GF-D8 (cell line): Measurements from ENCODE around the gene PROM2.

Experiments
- DNase-seq: peaks from one replicate; lab custom pipeline; 2025; lab: John Stamatoyannopoulos, UW

Gene PROM2

GRCh38 chr2:95307878-95308277 lies 33.6 kb downstream of the PROM2 start:
- DNase-seq = no peak

DNA sequence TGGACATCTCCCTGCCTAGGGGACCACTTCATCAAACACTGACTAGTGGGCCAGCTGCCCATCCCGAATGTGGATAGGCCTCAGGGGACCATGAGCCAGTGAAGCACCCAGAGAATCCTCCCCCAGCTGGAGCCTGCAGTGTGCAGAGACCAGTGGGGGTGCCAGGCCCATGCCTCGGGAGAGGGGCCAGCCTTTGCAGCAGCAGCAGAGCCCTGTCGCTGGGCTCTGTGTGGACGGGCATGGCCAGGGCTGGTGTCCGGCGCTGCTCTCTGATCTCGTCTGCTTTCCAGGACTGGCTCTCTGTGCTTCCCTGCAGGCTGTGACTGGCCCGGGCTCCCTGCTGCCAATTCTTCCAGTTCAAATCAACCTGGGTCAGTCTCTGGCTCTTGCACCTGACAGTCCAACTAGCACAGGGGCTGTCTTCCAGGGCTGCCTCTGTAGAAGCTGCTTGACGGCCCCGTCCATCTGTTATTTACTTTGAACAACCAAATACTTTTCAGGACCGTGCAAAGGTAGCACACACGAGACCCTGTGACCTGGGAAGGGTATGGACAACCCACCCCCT lies 34.3 kb downstream of the PROM2 start:
- DNase-seq = no peak

GRCh38 chr2:95309599-95309998 lies 35.4 kb downstream of the PROM2 start:
- DNase-seq = no peak

DNA sequence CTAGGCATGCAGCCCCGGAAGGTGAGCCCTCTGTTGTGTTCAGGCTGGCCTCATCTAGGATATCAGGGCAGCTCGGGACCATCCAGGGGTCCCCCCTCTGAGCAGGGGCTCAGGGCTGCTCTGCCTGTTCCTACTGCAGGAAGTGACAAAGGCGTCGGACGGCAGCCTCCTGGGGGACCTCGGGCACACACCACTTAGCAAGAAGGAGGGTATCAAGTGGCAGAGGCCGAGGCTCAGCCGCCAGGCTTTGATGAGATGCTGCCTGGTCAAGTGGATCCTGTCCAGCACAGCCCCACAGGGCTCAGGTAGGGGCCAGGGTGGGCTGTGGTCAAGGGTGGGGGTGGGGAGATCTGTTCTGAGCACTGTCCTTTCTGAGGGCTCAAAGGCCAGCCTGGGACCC lies 36.0 kb downstream of the PROM2 start:
- no peak for DNase-seq

DNA sequence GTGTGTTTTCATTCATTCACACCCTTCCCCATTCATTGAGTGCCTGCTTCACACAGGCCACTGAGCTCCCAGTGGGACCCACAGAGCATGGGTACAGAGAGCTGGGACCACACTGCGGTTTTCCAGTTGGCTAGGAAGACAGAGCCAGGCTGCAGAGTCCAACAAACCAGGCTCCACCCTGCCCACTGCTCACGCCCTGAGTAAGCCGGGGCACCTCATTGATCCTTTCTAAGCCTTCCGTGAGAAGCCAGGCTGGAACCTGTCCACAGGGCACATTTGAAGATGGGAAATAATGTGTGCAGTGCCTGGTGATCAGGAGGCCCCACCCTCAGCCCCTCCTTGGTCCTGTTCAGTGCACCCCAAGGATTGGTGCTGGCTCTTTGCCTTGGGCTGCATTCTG lies 36.4 kb downstream of the PROM2 start:
- DNase-seq = no peak

DNA sequence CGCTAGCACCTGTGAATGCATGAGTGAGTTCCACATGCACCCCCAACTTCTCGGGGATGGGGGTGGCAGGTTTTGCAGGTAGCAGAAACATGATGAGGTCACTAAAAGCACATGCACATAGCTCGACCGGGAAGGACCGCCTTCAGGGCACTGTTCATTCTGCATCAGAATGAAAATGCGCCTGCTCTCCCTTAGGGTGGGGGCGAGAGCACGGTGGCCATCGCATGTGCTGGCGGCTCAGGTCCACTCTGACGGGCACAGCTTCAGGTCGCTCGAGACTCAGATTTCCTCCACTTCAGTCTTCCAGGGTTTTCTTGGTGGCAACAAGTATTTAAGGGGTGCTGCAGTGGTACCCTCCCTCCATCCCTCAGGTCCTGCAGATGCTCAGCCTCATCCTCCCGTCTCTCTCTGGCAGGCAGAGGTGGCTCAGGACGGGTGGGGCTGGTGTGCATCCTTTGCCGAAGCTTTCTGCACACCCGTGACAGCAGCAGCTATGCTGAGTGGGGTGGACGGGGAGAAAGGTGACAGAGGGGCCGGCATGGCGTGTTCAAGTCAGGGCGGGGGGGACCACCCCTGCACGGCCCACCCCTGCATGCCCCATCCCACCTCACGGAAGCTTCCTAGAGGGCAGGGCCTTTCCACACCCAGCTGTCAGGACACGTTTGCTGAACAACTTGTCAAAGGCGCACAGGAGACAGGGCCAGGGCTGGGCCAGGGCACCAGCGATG lies 37.7 kb downstream of the PROM2 start:
- DNase-seq = no peak

- no peak for DNase-seq
These were observed 38.4 kb downstream of the PROM2 start for GRCh38 chr2:95312543-95313201.

DNA sequence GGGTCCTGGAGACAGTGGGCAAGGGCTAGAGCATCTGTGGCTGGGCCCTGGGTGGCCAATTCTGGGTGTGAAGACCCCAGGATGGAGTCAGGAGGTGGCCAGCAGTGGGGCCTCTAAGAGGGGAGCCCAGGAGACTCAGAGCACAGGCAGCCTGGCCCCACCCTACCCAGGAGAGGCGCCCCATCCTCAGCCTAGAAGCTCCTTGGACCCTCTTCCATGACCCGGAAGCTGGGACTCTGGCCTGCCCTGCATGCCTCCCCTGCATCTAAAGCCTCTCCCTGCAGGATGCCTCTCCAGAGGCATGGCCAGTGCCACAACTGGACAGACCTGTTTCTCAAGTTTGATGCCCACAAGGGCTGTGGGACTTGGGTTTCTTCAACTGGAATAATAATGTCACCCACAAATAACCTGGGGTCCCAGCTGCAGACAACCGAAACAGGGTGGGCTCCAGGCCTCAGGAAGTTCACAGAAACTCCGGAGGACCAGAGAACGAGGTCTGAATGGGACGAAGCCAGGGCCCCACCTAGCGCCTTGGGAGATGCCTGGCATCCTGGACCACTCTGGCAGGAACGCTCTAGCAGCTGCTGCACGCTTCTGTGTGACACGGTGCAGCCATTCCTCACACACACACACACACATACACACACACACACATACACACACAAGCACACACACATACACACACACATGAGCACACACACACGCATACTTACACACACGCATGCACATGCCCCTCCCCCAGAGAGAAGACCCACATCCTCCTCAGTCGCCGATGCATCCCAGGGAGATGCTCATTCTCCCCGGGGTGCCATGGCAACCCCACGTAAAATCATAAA lies 39.3 kb downstream of the PROM2 start:
- no peak for DNase-seq

- no peak for DNase-seq
These were observed 40.3 kb downstream of the PROM2 start for GRCh38 chr2:95314598-95314963.

DNA sequence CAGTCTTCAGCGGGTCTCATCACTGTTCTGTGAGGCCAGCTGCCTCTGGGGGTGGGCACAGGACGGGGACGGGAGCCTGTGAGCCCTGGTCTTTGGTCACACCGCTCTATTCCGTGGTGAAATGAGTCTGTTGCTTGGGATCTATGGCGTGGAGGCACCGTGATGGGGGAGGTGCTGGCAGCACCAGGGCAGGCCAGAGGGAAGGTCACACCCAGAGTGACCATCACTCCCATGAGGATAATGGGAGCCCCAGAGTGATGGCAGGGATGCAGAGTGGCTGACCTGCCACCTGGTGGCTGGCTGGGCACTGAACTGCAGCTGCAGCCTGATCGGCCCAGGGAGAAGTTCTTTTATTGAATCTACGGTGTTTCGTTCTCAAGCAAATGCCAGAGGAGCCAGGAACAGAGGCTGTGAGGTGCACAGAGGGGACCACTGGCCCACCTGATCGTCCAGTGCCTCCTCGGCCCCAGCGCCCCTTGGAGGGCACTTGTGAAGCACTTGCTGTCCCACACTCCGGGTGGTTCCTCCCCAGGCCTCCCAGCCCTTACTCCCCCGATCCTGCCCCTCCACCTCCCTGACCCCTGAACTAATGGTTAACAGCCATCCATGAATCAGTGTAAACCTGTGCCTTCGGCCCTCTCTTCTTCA lies 40.8 kb downstream of the PROM2 start:
- DNase-seq = no peak

GRCh38 chr2:95315801-95316411 lies 41.7 kb downstream of the PROM2 start:
- DNase-seq = no peak

GRCh38 chr2:95316466-95317122 lies 42.3 kb downstream of the PROM2 start:
- DNase-seq = no peak

DNA sequence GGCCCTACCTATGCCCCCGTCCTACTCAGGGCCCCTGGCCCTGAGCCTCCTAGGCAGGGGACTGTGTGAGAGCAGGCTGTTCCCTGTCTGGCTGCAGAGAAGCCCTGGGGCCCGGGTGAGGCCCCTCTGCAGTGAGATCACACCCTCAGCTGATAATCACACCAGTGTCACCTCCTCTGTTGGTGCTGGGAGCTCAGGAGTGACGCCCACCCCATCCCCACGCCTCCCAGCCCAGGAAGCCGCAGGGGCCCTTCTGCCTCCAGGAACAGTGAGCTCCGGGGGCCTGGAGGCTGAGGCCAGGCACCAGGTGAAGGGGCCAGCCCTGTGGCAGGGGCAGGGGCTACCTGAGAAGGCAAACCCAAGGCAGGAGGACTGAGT lies 42.9 kb downstream of the PROM2 start:
- no peak for DNase-seq

DNA sequence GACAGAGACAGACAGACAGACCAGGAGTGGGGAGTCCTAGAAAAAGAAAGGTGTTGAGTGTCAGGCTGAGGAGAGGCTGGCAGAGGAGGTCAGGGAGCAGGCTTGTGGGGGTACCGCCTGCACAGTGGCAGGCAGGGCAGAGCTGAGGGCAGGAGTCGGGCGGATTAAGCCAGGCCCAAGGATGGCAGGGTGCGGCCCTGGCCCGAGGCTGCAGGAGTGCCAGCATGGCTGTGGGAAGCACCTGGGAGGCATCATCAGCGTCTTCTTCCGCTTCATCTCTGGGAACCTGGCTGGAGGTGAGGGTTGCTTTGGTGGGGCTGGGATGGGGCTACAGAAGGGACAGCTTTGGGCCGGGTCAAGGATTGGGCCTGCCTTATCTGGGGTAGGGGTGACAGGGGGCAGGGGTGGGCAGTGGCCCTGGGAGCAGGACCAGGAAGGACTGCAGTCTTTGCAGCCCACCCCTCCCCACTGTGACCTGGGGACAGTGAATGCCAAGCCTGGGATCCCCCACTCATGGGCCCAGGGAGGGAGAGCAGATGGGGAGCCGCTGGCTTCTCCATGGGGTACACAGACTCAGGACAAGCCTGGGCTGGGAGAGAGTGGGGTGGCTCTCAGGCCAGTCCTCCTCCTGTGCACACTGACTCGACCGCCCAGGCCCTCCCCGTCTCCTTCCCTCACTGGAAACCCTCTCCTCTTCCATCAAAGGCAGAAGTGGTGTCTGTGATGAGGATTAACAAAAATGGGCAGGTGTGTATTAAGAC lies 43.6 kb downstream of the PROM2 start:
- DNase-seq = no peak

GRCh38 chr2:95318431-95319220 lies 44.4 kb downstream of the PROM2 start:
- DNase-seq = no peak

DNA sequence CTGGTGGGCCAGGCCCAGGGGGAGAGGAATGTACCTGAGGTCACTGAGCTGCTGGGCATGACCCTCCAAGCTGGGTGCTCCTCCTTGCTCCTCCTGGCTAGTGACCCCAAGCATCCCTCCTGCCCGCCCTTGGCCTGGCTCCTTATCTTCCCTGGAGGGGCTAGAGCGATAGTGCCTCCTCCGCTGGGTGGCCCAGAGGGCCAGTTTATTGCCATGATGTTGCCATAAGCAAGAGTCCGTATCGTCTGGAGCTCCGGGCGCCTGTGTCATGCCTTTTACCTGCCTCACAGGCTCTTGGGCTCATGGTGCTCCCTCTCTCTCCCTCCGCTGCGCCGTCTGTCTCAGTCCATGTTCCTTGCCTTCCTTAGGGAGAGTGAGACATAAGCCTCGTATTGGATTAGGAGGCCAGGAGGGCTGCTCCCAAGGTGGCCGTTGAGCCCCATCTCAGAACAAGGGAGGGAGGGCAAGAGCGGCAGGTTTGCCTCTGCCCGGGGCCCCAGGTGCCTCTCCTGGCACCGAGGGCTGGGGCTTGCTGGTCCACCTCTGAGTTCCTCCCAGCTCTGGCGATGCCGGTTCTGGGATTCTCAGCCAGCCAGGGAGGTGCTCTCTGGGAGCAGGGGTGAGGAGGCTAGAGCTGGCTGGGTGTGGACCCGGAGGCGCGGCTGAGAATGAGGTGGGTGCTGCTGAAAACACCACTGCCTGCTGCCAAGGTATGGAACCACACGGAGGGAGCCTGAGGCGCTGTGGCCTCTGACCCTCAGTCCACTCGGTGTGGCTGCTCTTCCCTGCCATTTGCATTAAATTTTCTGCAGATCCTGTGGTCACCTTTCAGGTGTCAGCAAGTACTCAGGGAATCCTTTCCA lies 45.5 kb downstream of the PROM2 start:
- no peak for DNase-seq

DNA sequence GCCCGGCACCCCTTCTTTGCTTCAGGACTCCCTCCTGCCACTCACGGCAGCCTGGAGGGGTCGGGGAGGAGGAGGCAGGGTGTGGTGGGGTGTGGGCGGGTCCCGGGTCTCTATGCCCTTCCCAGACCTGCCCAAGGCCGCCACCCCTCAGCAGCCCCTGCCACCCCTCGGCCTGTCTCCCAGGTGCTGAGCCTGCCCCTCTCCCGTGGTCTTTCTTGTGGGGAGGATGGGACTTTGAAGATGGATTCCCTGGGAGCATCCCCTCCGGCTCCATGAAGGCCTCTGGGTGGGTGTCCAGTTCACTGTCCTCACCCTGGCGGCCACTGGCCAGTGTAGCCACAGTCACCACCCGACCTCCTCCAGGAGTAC lies 46.1 kb downstream of the PROM2 start:
- no peak for DNase-seq

GRCh38 chr2:95320986-95321767 lies 46.9 kb downstream of the PROM2 start:
- DNase-seq = no peak
